ENCODE data around the gene GSS. TPM values are rescaled to one million over a fixed set of nuclear protein-coding genes. Genes with fewer than 3 reads are reported as not detected.

The GSS gene
- total and polyA plus RNA-seq, 2 of the 8 experiments (the other 6 are each of a cell fraction or from before 2014, with no cell fraction given), result 34.6 to 43.2 TPM

GRCh38 chr20:34965051-34965450 lies 9.4 kb upstream of the GSS start:
- Histone ChIP-seq H2BK5ac (ENCODE audit: low read depth, low read length) (no peak overlapping the region), H3K4me2 (ENCODE audit: insufficient read depth in 1 of 2, low read depth in 2 of 2, low read length in 2 of 2) (no peak overlapping the region), H3K27me3 (replicated peaks in 1 of 4; ENCODE audit: control insufficient read depth in 3 of 4, extremely low read depth in 1 of 4, insufficient read depth in 3 of 4, low read length in 3 of 4) (no peaks in the 10 kb centered on the region), H3K4ac (replicated peaks; ENCODE audit: insufficient read length, low read depth, low read length) (peak overlapping the region; percentile 34), H2AK5ac (ENCODE audit: low read depth, low read length) (no peak overlapping the region), H3K4me3 (ENCODE audit: extremely low read depth in 1 of 4, insufficient read depth in 2 of 4, low read depth in 3 of 4, low read length in 4 of 4) (no peak overlapping the region), H3K18ac (ENCODE audit: extremely low read depth, low read length) (no peak overlapping the region), H2BK12ac (ENCODE audit: low read depth, low read length) (no peak overlapping the region), H4K20me1 (replicated peaks in 1 of 2; ENCODE audit: control insufficient read depth in 1 of 2, insufficient read depth in 2 of 2, low read length in 2 of 2) (no peaks in the 10 kb centered on the region), H3K14ac (ENCODE audit: insufficient read length) (no peak overlapping the region), H3K4me1 (replicated peaks in 1 of 4; ENCODE audit: control insufficient read depth in 3 of 4, insufficient read depth in 4 of 4, low read length in 3 of 4) (no peaks in the 10 kb centered on the region; a peak in 2 of 7 replicates), H3K23me2 (ENCODE audit: low read depth, low read length) (no peaks in the 10 kb centered on the region), H3K23ac (ENCODE audit: insufficient read length) (no peak overlapping the region), H4K8ac (ENCODE audit: extremely low read depth, insufficient read depth, low read length) (no peak overlapping the region), H2BK20ac (ENCODE audit: low read length) (no peak overlapping the region), H4K91ac (replicated peaks; ENCODE audit: insufficient read length, low read length) (no peak overlapping the region), H4K5ac (ENCODE audit: insufficient read length, low read depth, low read length) (no peak overlapping the region), H2AFZ (ENCODE audit: low read length) (no peak overlapping the region), H3K9me3 (ENCODE audit: insufficient read depth in 2 of 2, low read depth in 1 of 2, low read length in 1 of 2) (no peaks in the 10 kb centered on the region), H3K27ac (ENCODE audit: low read depth, low read length) (no peak overlapping the region), H2BK15ac (ENCODE audit: low read length) (no peak overlapping the region), H3K79me2 (ENCODE audit: control insufficient read depth in 1 of 2, insufficient read depth in 2 of 2, low read length in 2 of 2) (no peaks in the 10 kb centered on the region), H3K79me1 (ENCODE audit: low read depth, low read length) (no peaks in the 10 kb centered on the region), H3K56ac (replicated peaks; ENCODE audit: insufficient read length, low read depth, low read length) (no peak overlapping the region), H3K36me3 (ENCODE audit: control insufficient read depth in 2 of 4, insufficient read depth in 4 of 4, low read length in 3 of 4) (no peaks in the 10 kb centered on the region), H3K9ac (replicated peaks in 1 of 4; ENCODE audit: extremely low read depth in 1 of 4, low read depth in 3 of 4, low read length in 3 of 4) (no peak overlapping the region), H2BK120ac (replicated peaks; ENCODE audit: low read depth, low read length) (no peak overlapping the region)
- FAIRE-seq (no peak), DNase-seq (ENCODE audit: low read depth in 1 of 2, low spot score in 2 of 2) (no peak)
- POLR2A ChIA-PET (ENCODE audit: partially characterized antibody), result interaction anchor here (1.0 kb wide), 1 partner anchor 9 kb away, joined by 3 read pairs; the partner anchor contains the start of genes GSS and MYH7B
- WGBS, 2 experiments (ENCODE audit: extremely low coverage in 1 of 2, insufficient coverage in 1 of 2, insufficient read length in 1 of 2, insufficient replicate concordance in 2 of 2, low coverage in 1 of 2, low lambda C conversion rate in 2 of 2, missing lambda C conversion rate in 1 of 2), result 85% methylated on average over 4 of the region's 5 CpGs; no CpG with 5 or more reads in 1 of the 2 experiments
- CTCF ChIA-PET (ENCODE audit: partially characterized antibody), result no interaction called here
- TF ChIP-seq PHF8 (conservative IDR thresholded peaks at IDR 0.05; ENCODE audit: low read depth, low read length) (no peak), CTBP2 (IDR thresholded peaks at IDR 0.05; ENCODE audit: borderline replicate concordance, insufficient read depth, insufficient read length, low read length) (no peak), RAD21 (IDR thresholded peaks at IDR 0.05 in 1 of 2, conservative IDR thresholded peaks at IDR 0.05 in 1 of 2; ENCODE audit: low read depth in 2 of 2, low read length in 2 of 2) (no peak)

Data from H1 (cell line).